ENCODE measurements around the gene SLC16A7. TPM values are rescaled to one million over a fixed set of nuclear protein-coding genes. Genes with fewer than 3 reads are reported as not detected.

SLC16A7 gene
- total RNA-seq, 1 donor from 2014 or later: 25.0 TPM

GRCh38 chr12:59620326-59620725 lies 24.5 kb downstream of the SLC16A7 start:
- peaks cover 7% of the 10 kb centered on the region for H3K4me1 Mint-ChIP-seq (ENCODE audit: low read depth)
- no peak overlapping the region for H3K4me3 Mint-ChIP-seq (ENCODE audit: unreplicated experiment)
- no peaks in the 10 kb centered on the region for H3K27me3 Mint-ChIP-seq (ENCODE audit: low read depth)
- peak overlapping the region; percentile 14 for H3K27ac Mint-ChIP-seq (ENCODE audit: unreplicated experiment)
- H3K9me3 Mint-ChIP-seq (ENCODE audit: low read depth): no peaks in the 10 kb centered on the region
- no peak for DNase-seq (ENCODE audit: low spot score)
- H3K36me3 Mint-ChIP-seq (ENCODE audit: low read depth): no peaks in the 10 kb centered on the region
- TF ChIP-seq CTCF (IDR thresholded peaks at IDR 0.05): no peak

- H3K4me1 Mint-ChIP-seq (ENCODE audit: low read depth): peaks cover 3% of the 10 kb centered on the region
- TF ChIP-seq CTCF (IDR thresholded peaks at IDR 0.05): no peak
- H3K4me3 Mint-ChIP-seq (ENCODE audit: unreplicated experiment): no peak overlapping the region
- no peaks in the 10 kb centered on the region for H3K9me3 Mint-ChIP-seq (ENCODE audit: low read depth)
- H3K27ac Mint-ChIP-seq (ENCODE audit: unreplicated experiment): no peak overlapping the region
- H3K27me3 Mint-ChIP-seq (ENCODE audit: low read depth): no peaks in the 10 kb centered on the region
- DNase-seq (ENCODE audit: low spot score): no peak
- H3K36me3 Mint-ChIP-seq (ENCODE audit: low read depth): no peaks in the 10 kb centered on the region
Measured at GRCh38 chr12:59624732-59625460, 29.1 kb downstream of the SLC16A7 start.

GRCh38 chr12:59626382-59626781 lies 30.6 kb downstream of the SLC16A7 start:
- Mint-ChIP-seq H3K36me3 (ENCODE audit: low read depth) (no peaks in the 10 kb centered on the region), H3K27ac (ENCODE audit: unreplicated experiment) (no peak overlapping the region), H3K4me1 (ENCODE audit: low read depth) (no peaks in the 10 kb centered on the region), H3K9me3 (ENCODE audit: low read depth) (no peaks in the 10 kb centered on the region), H3K27me3 (ENCODE audit: low read depth) (no peaks in the 10 kb centered on the region), H3K4me3 (ENCODE audit: unreplicated experiment) (no peak overlapping the region)
- DNase-seq (ENCODE audit: low spot score): no peak
- no peak for TF ChIP-seq CTCF (IDR thresholded peaks at IDR 0.05)

GRCh38 chr12:59627582-59627981 lies 31.8 kb downstream of the SLC16A7 start:
- Mint-ChIP-seq H3K27me3 (ENCODE audit: low read depth) (no peaks in the 10 kb centered on the region), H3K4me1 (ENCODE audit: low read depth) (no peaks in the 10 kb centered on the region), H3K27ac (ENCODE audit: unreplicated experiment) (no peak overlapping the region), H3K36me3 (ENCODE audit: low read depth) (no peaks in the 10 kb centered on the region), H3K9me3 (ENCODE audit: low read depth) (no peaks in the 10 kb centered on the region), H3K4me3 (ENCODE audit: unreplicated experiment) (no peak overlapping the region)
- DNase-seq (ENCODE audit: low spot score): no peak
- no peak for TF ChIP-seq CTCF (IDR thresholded peaks at IDR 0.05)

- Mint-ChIP-seq H3K27ac (ENCODE audit: unreplicated experiment) (no peak overlapping the region), H3K4me3 (ENCODE audit: unreplicated experiment) (no peak overlapping the region), H3K27me3 (ENCODE audit: low read depth) (no peaks in the 10 kb centered on the region), H3K9me3 (ENCODE audit: low read depth) (no peaks in the 10 kb centered on the region), H3K36me3 (ENCODE audit: low read depth) (no peaks in the 10 kb centered on the region), H3K4me1 (ENCODE audit: low read depth) (no peaks in the 10 kb centered on the region)
- no peak for TF ChIP-seq CTCF (IDR thresholded peaks at IDR 0.05)
- no peak for DNase-seq (ENCODE audit: low spot score)
Measured at GRCh38 chr12:59629890-59630289, 34.1 kb downstream of the SLC16A7 start.

All from chondrocyte (in vitro differentiated cells).